K562 (cell line): ENCODE measurements around the gene IGLON5. TPM values are rescaled to one million over a fixed set of nuclear protein-coding genes. Genes with fewer than 3 reads are reported as not detected.
A peak's percentile ranks its signal among the peaks of the same experiment; 100 is the strongest.

Experiments
- CAMTA2 ChIP-seq: fragments of 250-450 bp; sonication (Bioruptor Pico); conservative IDR thresholded peaks from 2 replicates; pipeline ENCODE4 v1.5.1; 2022
- CREB5 ChIP-seq: fragments of 250-450 bp; sonication (Bioruptor Pico); IDR thresholded peaks from 2 replicates; pipeline ENCODE4 v1.5.0; 2020; ENCODE audit warnings: mild to moderate bottlenecking
- CREM ChIP-seq: IDR thresholded peaks from 2 replicates; pipeline ENCODE4 v1.6.1; 2014; ENCODE audit warnings: antibody characterized with exemption, low read depth
- GABPB1 ChIP-seq: sonication (generic); formaldehyde crosslinking; IDR thresholded peaks from 2 replicates; pipeline ENCODE4 v1.8.0; 2022; ENCODE audit warnings: mild to moderate bottlenecking, missing genetic modification reagents
- KLF13 ChIP-seq: fragments of 450-650 bp; IDR thresholded peaks from 2 replicates; pipeline ENCODE4 v1.6.1; 2016; ENCODE audit warnings: missing genetic modification characterization, low read depth, mild to moderate bottlenecking, missing compliant biosample characterization, moderate library complexity, borderline replicate concordance
- MEIS2 ChIP-seq: fragments of 450-650 bp; IDR thresholded peaks from 2 replicates; pipeline ENCODE4 v1.6.1; 2014; ENCODE audit warnings: mild to moderate bottlenecking; ENCODE audit not compliant: partially characterized antibody
- MGA ChIP-seq: fragments of 450-650 bp; IDR thresholded peaks from 2 replicates; pipeline ENCODE4 v1.6.1; 2016; ENCODE audit warnings: mild to moderate bottlenecking, moderate library complexity
- NCOA2 ChIP-seq, 2 experiments: fragments of 450-650 bp; IDR thresholded peaks; 2 replicates each; pipeline ENCODE4 v1.6.1; 2018; ENCODE audit warnings: mild to moderate bottlenecking in 2 of 2, moderate library complexity in 1 of 2; ENCODE audit not compliant: partially characterized antibody in 2 of 2
- SMAD2 ChIP-seq: fragments of 150-350 bp; IDR thresholded peaks from 2 replicates; pipeline ENCODE4 v1.6.1; 2014; ENCODE audit warnings: low read depth, mild to moderate bottlenecking, low read length
- SRSF3 ChIP-seq: fragments of 200-400 bp; formaldehyde crosslinking; IDR thresholded peaks from 2 replicates; pipeline ENCODE4 v1.6.1; 2016; ENCODE audit warnings: mild to moderate bottlenecking, low read length, moderate library complexity; ENCODE audit not compliant: insufficient read depth
- ZNF263 ChIP-seq: sonication (generic); formaldehyde crosslinking; IDR thresholded peaks from 2 replicates; pipeline ENCODE4 v1.8.0; 2022; ENCODE audit warnings: mild to moderate bottlenecking, missing genetic modification reagents, borderline replicate concordance
- ZNF384 ChIP-seq: IDR thresholded peaks from 2 replicates; pipeline ENCODE4 v1.6.1; 2012; ENCODE audit warnings: low read depth, low read length, improper control_type of control experiment
- ZNF707 ChIP-seq: fragments of 250-450 bp; sonication (Bioruptor Pico); conservative IDR thresholded peaks from 2 replicates; pipeline ENCODE4 v1.8.0; 2022; ENCODE audit warnings: inconsistent platforms, mild to moderate bottlenecking, moderate library complexity
- polyA plus RNA-seq, 8 experiments: library from polyadenylated mRNA; depleted of rRNA in 4 of 8; stranded (reverse) in 5 of 8; unstranded in 3 of 8; fragments of >200 nt; fragmentation: Nextera tagmentation in 2 of 8; fragmentation: Illumina TruSeq in 1 of 8; extraction: Ambion mirVana in 2 of 8; extraction: Trizol in 1 of 8; gene quantifications; 2 replicates each; pipeline versions ENCODE4 v1.2.1 to v1.2.3, GENCODE V29; 2011 to 2014; ENCODE audit warnings: inconsistent platforms in 1 of 8, missing spikeins in 1 of 8
- total RNA-seq, 7 experiments: library from RNA; depleted of rRNA in 6 of 7; stranded (reverse); fragments of >200 nt in 6 of 7; fragmentation: Illumina TruSeq in 2 of 7; extraction: Trizol in 2 of 7; gene quantifications; 2 replicates each; pipeline versions ENCODE4 v1.2.1 to v1.2.3, GENCODE V29; 2011 to 2021; ENCODE audit warnings: low replicate concordance in 1 of 7

The IGLON5 gene
- total and polyA plus RNA-seq, 9 of the 15 experiments (the other 6 are each of a cell fraction or from before 2014, with no cell fraction given), result 0.03 to 0.22 (median 0.14) TPM; not detected in 2

- peak; percentile 42; the same call in 1 of the 2 replicates for TF ChIP-seq ZNF263 (CRISPR knock-in tag)
- TF ChIP-seq MEIS2, result peak; percentile 43
- TF ChIP-seq NCOA2 (IDR thresholded peaks at IDR 0.05; ENCODE audit: partially characterized antibody in 2 of 2), result no peak
- TF ChIP-seq GABPB1 (CRISPR knock-in tag), result no peak; the same call in 1 of the 2 replicates
- peak; percentile 23; the same call in 1 of the 2 replicates for TF ChIP-seq CREM
- no peak for TF ChIP-seq CAMTA2 (CRISPR knock-in tag)
- TF ChIP-seq KLF13 (tag), result no peak
- no peak for TF ChIP-seq SRSF3
- no peak for TF ChIP-seq ZNF707 (CRISPR knock-in tag)
- TF ChIP-seq MGA, result peak; percentile 33; the same call in 1 of the 2 replicates
- no peak for TF ChIP-seq CREB5
- no peak for TF ChIP-seq SMAD2
- no peak for TF ChIP-seq ZNF384
Observed at GRCh38 chr19:51366389-51367254, 55.2 kb downstream of the IGLON5 start (continued).
